ENCODE data around the gene KCNS3. TPM values are rescaled to one million over a fixed set of nuclear protein-coding genes. Genes with fewer than 3 reads are reported as not detected.

The KCNS3 gene
- total and polyA plus RNA-seq, 3 donors from 2014 or later, result 12.1 to 86.9 (median 17.4) TPM

DNA sequence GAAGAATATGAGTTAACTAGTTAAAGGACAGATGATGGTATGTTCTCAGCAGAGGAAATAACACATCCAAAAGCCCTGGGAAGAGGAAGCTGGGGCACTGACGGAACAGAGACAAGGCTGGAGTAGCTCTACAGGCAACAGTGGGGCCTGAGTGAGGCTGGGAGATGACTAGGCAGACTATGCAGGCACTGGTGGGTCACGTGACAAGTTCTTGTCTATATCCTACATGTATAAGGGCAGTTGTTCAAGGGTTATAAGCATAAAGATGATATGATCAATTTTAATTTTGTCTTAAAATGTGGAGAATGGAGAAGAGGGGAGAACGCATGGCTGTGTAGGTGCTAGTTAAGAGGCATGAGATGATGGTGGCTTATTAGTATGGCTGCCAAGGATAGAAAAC is 68.6 kb downstream of the KCNS3 start:
- H3K27ac ChIP-seq, result no peak overlapping the region
- no peaks in the 10 kb centered on the region for H3K9me3 ChIP-seq
- DNase-seq, result no peak
- intact Hi-C loops (cut with DNase I; ENCODE audit: low total_unique reads), result no loop called here
- H3K36me3 ChIP-seq (ENCODE audit: low read depth, missing control alignments), result no peaks in the 10 kb centered on the region
- TF ChIP-seq, protein P1, sequence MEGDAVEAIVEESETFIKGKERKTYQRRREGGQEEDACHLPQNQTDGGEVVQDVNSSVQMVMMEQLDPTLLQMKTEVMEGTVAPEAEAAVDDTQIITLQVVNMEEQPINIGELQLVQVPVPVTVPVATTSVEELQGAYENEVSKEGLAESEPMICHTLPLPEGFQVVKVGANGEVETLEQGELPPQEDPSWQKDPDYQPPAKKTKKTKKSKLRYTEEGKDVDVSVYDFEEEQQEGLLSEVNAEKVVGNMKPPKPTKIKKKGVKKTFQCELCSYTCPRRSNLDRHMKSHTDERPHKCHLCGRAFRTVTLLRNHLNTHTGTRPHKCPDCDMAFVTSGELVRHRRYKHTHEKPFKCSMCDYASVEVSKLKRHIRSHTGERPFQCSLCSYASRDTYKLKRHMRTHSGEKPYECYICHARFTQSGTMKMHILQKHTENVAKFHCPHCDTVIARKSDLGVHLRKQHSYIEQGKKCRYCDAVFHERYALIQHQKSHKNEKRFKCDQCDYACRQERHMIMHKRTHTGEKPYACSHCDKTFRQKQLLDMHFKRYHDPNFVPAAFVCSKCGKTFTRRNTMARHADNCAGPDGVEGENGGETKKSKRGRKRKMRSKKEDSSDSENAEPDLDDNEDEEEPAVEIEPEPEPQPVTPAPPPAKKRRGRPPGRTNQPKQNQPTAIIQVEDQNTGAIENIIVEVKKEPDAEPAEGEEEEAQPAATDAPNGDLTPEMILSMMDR (IDR thresholded peaks at IDR 0.05), result no peak
- no peak for TF ChIP-seq POLR2A (IDR thresholded peaks at IDR 0.05)
- WGBS, 2 donors, result 90 to 92% methylated on average over 3 of the region's 3 CpGs
- no peaks in the 10 kb centered on the region for H3K4me1 ChIP-seq
- H3K4me3 ChIP-seq, result no peak overlapping the region
- no peaks in the 10 kb centered on the region for H3K27me3 ChIP-seq

DNA sequence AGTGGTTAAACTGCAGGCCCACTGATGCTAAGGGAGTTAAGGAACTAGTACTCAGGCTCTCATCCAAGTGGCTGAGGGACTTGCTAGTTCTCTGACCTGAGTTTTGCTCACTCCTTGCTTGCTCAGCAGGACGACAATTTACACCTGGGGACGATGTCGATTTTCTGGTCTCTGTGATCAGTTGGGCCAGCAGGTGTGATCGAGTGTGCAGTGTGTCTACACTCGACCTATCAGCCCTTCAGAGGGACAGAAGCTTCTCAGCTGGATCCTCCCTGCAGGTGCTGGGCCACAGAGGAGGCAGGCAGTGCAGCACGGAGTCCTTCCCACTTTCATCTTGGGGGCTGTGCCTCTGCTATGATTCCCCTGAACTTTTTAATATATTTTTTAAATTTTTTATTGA is 71.5 kb downstream of the KCNS3 start:
- Histone ChIP-seq H3K4me1 (no peaks in the 10 kb centered on the region), H3K4me3 (no peak overlapping the region), H3K9me3 (no peaks in the 10 kb centered on the region), H3K27ac (no peak overlapping the region), H3K27me3 (no peaks in the 10 kb centered on the region), H3K36me3 (ENCODE audit: low read depth, missing control alignments) (no peaks in the 10 kb centered on the region)
- intact Hi-C loops (cut with DNase I; ENCODE audit: low total_unique reads), result no loop called here
- TF ChIP-seq, protein P1 (IDR thresholded peaks at IDR 0.05), result no peak
- TF ChIP-seq POLR2A (IDR thresholded peaks at IDR 0.05), result no peak
- DNase-seq, result no peak
- WGBS, 2 donors, result 77 to 81% methylated on average over 6 of the region's 6 CpGs

DNA sequence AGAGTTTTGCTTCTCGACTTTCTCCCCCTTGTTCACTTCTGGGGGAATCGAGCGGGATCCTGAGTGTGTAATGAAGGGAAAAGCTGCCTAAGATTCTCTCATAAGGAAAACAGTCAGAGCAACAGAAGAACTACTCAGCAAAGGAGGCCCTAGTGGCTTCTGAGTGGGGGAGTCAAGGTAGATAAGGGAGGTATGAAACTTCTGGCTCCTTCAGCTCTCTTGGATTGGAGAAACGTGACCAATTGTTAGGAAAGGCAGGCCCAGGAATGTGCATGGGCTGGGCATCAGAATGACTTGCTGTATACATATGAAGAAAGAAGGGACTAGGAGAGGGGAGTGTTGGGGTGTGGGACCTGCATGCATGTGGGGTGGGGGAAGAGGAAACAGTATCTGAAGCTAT is 73.1 kb downstream of the KCNS3 start:
- TF ChIP-seq POLR2A (IDR thresholded peaks at IDR 0.05), result no peak
- TF ChIP-seq, protein P1 (IDR thresholded peaks at IDR 0.05), result no peak
- H3K27me3 ChIP-seq, result no peaks in the 10 kb centered on the region
- H3K36me3 ChIP-seq (ENCODE audit: low read depth, missing control alignments), result no peaks in the 10 kb centered on the region
- no peaks in the 10 kb centered on the region for H3K9me3 ChIP-seq
- no peaks in the 10 kb centered on the region for H3K4me1 ChIP-seq
- H3K27ac ChIP-seq, result no peak overlapping the region
- intact Hi-C loops (cut with DNase I; ENCODE audit: low total_unique reads), result no loop called here
- DNase-seq, result no peak
- WGBS, 2 donors, result 81 to 92% methylated on average over 4 of the region's 4 CpGs
- H3K4me3 ChIP-seq, result no peak overlapping the region

DNA sequence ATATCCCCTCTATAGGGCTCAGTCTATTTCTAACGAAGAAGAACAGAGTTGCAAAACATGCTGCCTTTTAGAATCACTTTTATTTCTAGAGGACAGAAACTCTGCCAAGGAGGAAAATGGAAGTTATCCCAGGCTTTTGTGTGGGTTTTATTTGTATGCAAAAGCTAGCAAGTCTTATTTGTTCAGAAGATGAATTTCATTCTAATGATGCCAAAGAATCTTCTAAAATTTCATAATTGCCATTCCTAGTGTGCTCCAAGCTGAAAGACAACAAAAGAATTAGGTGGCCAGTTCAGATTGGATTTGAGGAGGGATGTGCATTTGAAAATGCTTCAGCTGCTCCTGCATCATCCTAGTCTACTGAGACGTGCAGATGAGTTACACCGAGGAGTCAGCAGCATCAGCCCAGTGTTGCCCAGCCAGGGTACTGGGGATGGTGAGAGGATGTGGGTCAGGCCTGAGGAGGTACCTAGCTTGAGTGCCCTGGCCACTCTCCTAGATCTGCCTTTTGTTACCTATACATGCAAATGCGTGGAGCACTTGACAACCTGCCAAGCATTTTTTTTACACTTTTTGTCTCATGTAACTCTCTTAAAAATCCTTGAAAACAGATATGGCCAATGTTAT is 80.1 kb downstream of the KCNS3 start:
- Histone ChIP-seq H3K27me3 (no peaks in the 10 kb centered on the region), H3K36me3 (ENCODE audit: low read depth, missing control alignments) (no peaks in the 10 kb centered on the region), H3K4me1 (no peaks in the 10 kb centered on the region), H3K27ac (no peak overlapping the region), H3K4me3 (no peak overlapping the region), H3K9me3 (no peaks in the 10 kb centered on the region)
- TF ChIP-seq, protein P1 (IDR thresholded peaks at IDR 0.05), result no peak
- no peak for TF ChIP-seq POLR2A (IDR thresholded peaks at IDR 0.05)
- intact Hi-C loops (cut with DNase I; ENCODE audit: low total_unique reads), result no loop called here
- WGBS, 2 donors, result 59 to 73% methylated on average over 4 of the region's 4 CpGs
- no peak for DNase-seq

DNA sequence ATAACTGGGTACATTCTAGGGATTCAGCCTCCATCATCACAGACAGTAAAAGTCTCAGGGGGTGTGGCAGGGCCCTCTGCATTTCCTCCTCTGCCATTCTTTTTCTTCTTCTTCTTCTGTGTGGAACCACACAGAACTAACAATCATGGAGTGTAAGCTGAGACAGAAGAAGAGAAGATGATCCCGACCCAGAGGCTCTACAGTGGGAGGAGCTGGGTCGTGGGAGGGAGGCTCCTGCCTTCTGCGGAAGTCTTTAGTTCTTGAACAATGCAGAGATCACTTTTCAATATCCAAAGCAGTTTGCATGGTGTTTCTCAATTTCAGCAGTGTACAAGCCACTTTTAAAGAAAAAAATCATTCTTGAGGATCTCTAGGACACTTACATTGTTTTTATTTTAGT is 80.9 kb downstream of the KCNS3 start:
- WGBS, 2 donors, result 44 to 55% methylated on average over 3 of the region's 3 CpGs
- intact Hi-C loops (cut with DNase I; ENCODE audit: low total_unique reads), result no loop called here

More for the DNA sequence above, 80.9 kb downstream of the KCNS3 start:
- H3K27me3 ChIP-seq, result no peaks in the 10 kb centered on the region
- H3K27ac ChIP-seq, result no peak overlapping the region
- H3K4me1 ChIP-seq, result no peaks in the 10 kb centered on the region
- no peaks in the 10 kb centered on the region for H3K9me3 ChIP-seq
- H3K36me3 ChIP-seq (ENCODE audit: low read depth, missing control alignments), result no peaks in the 10 kb centered on the region
- no peak for TF ChIP-seq POLR2A (IDR thresholded peaks at IDR 0.05)
- TF ChIP-seq, protein P1 (IDR thresholded peaks at IDR 0.05), result no peak
- no peak overlapping the region for H3K4me3 ChIP-seq
- DNase-seq, result no peak
